Thyroid gland (tissue), 4 donors: ENCODE data around the gene RAP1A.

Experiments used
- POLR2A ChIP-seq, 2 donors: fragments of 450-650 bp; IDR thresholded peaks; one replicate each; pipeline ENCODE4 v1.6.1; 2017; ENCODE audit warnings: antibody characterized with exemption in 2 of 2, mild to moderate bottlenecking in 2 of 2, moderate library complexity in 1 of 2
- TF ChIP-seq, protein P1 (sequence below), 6 experiments: fragments of 200-600 bp in 3 of 6; fragments of 450-650 bp in 3 of 6; sonication (generic) in 3 of 6; IDR thresholded peaks; one replicate each; pipeline ENCODE4 v1.5.1; 2016 to 2019; ENCODE audit warnings: antibody characterized with exemption in 6 of 6, mild to moderate bottlenecking in 2 of 6, inconsistent platforms in 1 of 6, moderate library complexity in 1 of 6

DNA sequence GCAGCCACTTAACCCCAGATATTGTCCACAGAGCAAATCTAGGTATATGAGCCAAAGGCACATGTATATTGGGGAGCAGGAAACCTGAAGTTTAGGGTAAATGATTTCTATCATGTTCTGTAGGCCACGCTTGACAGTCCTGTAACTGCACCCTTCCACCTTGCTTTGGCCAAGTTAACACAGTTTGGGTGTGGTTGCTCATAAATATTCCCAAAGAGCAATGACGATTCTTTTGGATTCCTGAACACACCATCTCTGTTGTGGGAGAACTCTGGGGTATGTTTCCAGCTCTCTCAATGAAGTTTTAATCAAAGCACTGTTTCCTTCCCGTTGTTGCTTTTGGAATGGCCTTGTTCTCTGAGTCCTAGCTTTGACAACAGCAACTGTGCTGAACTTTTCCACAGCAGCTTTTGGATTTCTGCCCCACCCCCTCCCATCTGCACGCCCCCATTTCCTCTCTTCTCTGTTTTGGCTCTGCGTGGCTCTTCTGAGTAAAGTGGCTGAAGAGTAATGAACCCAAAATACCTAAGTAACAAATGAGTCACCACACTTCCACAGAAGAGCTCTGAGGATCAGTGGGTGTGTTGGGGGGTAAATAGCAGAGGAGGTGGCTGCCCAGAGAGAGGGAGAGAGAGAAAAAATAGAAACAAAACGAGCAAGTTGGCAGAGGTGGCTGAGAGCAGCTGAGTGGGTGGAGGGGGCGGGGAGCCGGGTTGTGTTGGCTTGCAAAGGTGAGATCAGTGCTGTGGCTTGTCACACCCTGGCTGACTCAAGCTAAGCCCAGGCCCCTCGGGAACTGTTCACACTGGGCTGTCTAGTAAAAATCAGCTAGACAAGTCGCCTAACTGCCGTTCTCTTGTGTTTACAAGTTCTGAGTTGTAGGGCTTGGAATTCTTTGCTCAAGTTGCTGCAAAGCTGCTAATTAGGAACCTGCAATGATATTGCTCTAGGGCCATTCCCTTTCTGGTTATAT lies 26.9 kb upstream of the RAP1A start:
- peak in 1 of 2 donors; percentile 45 for TF ChIP-seq POLR2A (IDR thresholded peaks at IDR 0.05)
- TF ChIP-seq, protein P1, sequence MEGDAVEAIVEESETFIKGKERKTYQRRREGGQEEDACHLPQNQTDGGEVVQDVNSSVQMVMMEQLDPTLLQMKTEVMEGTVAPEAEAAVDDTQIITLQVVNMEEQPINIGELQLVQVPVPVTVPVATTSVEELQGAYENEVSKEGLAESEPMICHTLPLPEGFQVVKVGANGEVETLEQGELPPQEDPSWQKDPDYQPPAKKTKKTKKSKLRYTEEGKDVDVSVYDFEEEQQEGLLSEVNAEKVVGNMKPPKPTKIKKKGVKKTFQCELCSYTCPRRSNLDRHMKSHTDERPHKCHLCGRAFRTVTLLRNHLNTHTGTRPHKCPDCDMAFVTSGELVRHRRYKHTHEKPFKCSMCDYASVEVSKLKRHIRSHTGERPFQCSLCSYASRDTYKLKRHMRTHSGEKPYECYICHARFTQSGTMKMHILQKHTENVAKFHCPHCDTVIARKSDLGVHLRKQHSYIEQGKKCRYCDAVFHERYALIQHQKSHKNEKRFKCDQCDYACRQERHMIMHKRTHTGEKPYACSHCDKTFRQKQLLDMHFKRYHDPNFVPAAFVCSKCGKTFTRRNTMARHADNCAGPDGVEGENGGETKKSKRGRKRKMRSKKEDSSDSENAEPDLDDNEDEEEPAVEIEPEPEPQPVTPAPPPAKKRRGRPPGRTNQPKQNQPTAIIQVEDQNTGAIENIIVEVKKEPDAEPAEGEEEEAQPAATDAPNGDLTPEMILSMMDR (IDR thresholded peaks at IDR 0.05) = no peak
